ENCODE results near the gene ELFN2.
A peak's percentile ranks its signal among the peaks of the same experiment; 100 is the strongest.
"Not testable (repeated sequence)": the region's sequence is repeated elsewhere in the genome, so short reads cannot be mapped to it uniquely, and the experiment has no call there.

The ELFN2 gene

GRCh38 chr22:37331856-37332536 lies 95.3 kb downstream of the ELFN2 start:
- DNase-seq = no peak

DNA sequence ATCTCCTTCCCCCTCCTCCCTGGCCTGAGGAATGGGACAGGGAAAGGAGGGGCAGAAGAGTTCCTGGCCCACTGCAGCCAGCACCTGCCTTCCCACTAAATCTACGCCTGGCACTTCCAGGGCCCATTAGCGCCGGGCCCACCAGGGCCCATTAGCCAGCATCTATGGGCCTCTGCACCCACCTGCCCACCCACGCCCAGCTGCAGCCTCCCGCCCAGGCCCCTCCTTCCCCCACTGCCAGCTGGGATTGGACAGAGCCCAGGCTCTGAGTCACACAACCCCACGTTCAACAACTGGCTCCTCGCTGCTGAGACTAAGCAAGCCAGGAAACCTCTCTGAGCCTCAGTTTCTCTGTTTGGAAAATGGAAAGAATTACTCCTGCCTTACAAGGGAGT lies 96.2 kb downstream of the ELFN2 start:
- DNase-seq = no peak

GRCh38 chr22:37330200-37331033 lies 96.9 kb downstream of the ELFN2 start:
- peak; percentile 41 for DNase-seq

- no peak for DNase-seq
These were observed 97.8 kb downstream of the ELFN2 start for GRCh38 chr22:37329238-37330140.

DNA sequence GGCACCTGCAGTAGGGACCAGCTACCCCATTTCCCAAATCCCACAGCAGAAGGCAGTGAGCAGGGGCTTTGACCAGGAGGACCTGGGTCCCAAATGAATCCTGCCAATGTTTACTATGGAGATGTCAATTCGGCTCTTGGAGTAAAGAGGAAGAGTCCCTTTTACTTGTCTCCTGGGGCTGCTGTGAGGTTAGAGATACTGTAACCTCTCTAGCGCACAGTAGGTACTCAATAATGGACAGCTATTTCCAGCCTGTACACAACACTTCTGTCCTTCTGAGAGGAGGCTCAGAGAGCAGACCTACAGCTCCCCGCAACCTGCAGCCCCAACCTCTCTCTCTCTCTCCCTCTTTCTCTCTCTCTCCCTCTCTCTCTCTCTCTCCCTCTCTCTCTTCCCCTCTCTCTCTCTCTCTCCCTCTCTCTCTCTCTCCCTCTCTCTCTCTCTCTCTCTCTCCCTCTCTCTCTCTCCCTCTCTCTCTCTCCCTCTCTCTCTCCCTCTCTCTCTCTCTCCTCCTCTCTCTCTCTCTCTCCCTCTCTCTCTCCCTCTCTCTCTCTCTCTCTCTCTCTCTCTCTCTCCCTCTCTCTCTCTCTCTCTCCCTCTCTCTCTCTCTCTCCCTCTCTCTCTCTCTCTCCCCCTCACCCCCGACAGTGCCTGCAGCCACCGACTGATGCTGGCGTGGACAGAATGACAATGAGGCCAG lies 98.6 kb downstream of the ELFN2 start:
- not testable (repeated sequence) for DNase-seq

- no peak for DNase-seq
These were observed 99.3 kb downstream of the ELFN2 start for GRCh38 chr22:37328017-37328416.

- no peak for DNase-seq
These were observed 100.6 kb downstream of the ELFN2 start for GRCh38 chr22:37326726-37327125.

- DNase-seq = no peak
These were observed 102.3 kb downstream of the ELFN2 start for GRCh38 chr22:37325039-37325395.

DNA sequence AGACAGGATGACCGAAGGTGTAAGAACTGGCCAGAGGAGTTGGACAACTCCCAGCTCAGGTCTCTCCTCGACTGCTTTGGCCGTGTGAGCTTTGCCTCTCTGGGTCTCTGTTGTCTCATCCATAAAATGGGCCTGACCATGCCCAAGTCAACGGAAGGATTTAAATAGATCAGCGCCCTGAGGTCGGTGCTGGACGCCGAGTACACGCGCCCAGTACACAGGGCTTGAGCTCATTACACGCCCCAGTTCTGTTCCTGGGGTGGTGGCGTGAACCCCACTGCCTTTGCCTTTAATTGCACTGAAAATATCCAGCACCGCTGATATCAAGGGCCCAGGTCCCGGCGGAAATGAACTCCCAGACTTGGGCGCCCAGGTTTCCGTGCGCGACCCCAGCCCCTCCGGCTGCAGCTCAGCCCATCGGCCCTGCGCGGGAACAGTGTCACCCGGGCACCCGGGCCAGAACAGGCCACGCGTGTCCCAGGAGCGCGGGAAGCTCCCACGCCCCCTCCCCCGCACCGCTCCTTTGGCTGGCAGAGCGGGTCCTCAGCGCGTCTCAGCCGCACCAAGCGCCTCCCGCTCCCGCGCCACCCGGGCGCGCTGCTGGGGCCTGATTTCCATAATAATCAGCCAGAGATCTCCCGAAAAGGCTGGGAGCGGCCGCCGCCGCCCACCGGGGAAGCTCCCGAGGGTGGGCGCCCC lies 102.8 kb downstream of the ELFN2 start:
- no peak for DNase-seq

GRCh38 chr22:37320726-37321677 lies 106.3 kb downstream of the ELFN2 start:
- no peak for DNase-seq

GRCh38 chr22:37319469-37319868 lies 107.8 kb downstream of the ELFN2 start:
- DNase-seq = no peak

- no peak for DNase-seq
These were observed 108.7 kb downstream of the ELFN2 start for GRCh38 chr22:37318364-37319109.

Data from CD4-positive, alpha-beta T cell treated with Interleukin-10 for 1 hour (primary cell).